RCC 7860 (cell line): ENCODE measurements around the gene CDSN.

Experiments used
- DNase-seq: peaks from one replicate; pipeline ENCODE4 v3.0.0-alpha.2; 2015; ENCODE audit warnings: low spot score
- FAIRE-seq: peaks from 2 replicates; lab custom pipeline; 2012; peaks lifted over from hg19 to GRCh38; lab: Jason Lieb, UNC

CDSN gene

DNA sequence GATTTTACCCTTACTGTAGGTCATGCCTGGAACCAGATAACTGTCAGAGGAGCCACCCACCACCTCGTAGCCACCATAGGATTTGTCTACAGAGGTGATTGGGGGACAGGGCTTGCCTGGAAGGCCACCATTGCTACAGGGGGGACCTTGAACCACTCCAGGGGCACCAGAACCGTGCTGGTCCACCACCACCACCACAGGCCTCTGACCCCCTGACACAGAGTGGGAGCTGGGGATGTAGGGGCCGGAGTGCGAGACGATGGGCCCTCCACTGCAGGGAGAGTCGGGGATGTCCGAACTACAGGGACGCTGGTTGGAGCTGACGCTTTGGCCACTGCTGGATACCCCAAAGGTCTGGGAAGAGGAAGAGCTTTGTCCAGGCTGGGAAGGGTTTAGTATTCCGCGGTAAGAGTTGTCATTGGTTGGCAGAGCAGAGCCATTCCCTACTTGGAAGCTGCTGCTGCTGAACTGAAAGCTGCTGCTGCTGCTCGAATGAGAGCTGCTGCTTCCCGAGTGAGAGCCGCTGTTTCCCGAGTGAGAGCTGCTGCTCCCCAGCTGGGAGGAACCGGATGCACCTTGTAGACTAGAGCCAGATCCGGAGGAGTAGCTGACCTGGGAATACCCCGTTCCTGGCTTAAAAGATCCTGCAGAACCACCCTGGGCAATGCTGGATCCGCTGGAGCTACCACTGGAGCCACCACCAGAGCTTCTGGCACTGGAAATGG lies 3.4 kb downstream of the CDSN start:
- no peak for FAIRE-seq
- no peak for DNase-seq

DNA sequence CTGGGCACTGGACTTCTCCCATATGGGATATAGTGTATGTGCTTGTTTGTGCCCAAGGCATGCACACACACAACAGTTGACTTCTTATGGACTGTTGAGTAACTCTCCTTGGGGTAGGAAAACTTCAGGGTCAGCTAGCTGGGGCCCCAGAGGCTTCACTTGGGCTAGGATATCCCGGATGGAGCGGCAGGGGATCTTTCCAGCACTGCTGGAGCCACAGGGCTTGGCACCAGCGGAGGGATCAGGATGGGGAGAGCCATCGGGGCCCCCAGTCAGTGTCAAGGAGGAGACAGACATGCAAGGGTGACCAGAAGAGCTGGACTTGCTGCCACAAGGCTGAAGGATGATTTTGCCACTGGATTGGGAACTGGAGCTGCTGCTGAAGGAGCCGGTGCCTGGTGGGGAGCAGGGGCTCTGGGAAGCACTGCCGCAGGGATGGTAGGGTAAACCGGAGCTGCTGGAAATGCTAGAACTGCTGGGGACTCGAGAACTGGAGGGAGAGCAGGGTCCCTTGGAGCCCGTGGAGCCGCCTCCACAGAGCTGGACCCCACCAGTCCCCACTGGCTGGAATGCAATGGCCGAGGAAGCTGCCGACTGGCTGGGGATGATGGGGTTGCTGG lies 4.2 kb downstream of the CDSN start:
- no peak for FAIRE-seq
- DNase-seq, result no peak

DNA sequence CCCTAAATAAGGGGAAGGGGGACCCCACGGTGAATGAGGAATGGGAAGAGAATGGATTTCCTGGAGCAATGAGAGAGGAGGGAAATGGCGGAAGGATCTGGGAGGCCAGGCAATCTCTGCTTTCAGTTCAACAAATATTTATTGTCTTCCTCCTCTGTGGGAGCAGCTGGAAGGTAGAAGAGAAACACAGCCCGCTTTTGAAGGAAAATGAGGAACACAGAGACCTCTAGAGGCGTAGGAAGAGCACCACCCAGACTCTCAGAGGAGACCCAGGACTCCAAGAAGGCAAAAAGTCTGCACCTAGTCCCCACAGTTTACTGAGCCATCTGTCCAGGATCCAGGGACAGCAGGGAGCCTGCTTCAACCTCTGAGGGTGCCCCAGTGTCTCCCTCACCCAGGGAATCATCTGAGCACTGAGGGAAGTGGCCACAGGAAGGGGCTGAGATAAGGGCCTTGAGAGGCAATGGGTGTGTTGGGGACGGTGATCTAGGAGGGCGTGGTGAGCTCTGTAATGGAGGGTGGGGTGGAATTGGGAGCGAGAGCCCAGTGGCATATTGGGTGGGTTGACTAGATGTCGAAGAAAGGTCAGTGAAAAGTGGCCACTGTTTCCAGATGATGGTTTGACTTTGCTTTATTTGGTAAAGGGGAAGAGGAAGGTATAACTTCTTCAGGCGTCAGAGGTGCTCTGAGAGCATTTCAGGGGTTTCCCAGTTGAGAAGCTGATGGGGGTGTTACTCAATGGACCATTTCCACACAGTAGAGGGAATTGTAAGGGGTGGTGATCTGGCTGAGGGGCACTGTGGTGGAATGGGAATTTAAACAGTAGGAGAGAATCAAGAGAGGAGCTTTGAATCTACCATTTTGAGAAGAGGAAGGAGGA lies 5.0 kb downstream of the CDSN start:
- FAIRE-seq (no peak), DNase-seq (no peak)

DNA sequence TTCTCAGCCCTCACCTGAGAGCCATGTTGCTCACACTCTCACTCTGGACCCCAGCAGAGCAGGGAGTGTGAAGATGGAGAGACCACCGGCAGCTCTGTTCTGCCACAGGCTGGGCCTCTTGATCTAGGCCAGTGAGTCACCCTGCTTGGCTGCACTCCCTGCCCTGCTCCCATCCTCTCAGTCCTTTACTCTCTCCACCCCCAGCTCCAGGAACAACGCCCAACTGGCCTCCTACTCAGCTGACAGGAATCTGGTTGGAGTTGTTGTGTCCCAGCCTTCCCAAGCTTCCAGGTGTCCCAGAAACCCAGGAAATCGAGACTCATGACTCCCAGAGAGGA lies 5.7 kb downstream of the CDSN start, which contains the start of gene PSORS1C1:
PSORS1C1 (plus strand) TSS at position 260 of the 338 bp plus-strand sequence. CDS start 14,833 bp downstream, outside the sequence.
- DNase-seq (peak; percentile 85), FAIRE-seq (peak; percentile 86)

DNA sequence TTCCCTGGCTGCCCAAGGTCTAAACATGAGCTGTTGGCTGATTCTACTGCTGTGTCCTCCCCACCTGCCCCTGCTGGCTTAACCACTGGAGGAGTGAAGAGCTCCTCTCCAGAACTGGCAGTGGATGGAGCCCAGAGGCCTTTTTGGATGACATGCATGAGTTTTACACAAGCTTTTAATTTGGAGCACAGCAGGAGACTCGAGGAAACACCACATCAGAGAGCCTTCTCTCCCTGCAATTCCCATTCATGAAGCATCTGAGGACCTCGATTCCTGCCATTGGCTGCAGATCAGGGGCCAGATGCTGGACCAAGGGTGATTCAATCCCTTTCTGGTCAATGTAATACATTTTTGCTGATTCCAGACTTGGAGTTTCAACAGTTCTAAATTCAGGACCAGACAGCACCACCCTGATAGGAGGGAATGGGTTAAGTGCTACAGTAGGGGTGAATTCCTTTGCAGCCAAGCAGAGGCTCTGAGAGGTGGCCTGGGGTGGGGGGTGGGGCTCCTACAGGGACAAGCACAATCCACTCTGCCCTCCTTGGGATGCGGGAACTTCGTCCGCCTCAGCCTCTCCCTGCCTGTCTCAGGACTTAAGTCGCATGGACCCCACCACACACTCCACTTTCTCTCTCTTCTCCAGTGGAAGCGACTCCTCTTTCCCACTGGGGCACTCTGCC lies 6.2 kb downstream of the CDSN start:
- DNase-seq, result peak; percentile 34
- no peak for FAIRE-seq

DNA sequence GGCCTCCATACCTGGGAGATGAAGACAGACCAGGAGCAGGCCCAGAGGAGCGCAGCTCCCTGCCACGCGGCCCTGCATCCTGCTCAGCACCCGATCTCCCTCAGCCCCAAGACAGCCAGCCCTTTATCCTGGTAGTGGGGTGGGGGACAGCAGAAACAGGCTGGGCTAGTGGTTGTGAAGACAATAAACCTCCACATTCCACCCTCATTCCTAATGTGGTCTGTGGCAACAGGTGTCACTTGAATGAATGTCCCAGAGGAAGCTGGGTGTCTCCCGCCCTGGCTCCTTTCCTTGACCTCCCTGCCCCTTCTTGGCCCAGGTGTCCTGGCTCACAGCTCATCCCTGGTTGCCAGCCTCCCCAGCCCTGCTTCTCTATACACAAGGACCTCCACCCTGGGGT lies 7.8 kb downstream of the CDSN start, which contains the start of gene C6orf15:
C6orf15 (minus strand) TSS at position 98 of the 400 bp plus-strand sequence; CDS start at position 78, 20 bp downstream.
- FAIRE-seq (no peak), DNase-seq (no peak)

DNA sequence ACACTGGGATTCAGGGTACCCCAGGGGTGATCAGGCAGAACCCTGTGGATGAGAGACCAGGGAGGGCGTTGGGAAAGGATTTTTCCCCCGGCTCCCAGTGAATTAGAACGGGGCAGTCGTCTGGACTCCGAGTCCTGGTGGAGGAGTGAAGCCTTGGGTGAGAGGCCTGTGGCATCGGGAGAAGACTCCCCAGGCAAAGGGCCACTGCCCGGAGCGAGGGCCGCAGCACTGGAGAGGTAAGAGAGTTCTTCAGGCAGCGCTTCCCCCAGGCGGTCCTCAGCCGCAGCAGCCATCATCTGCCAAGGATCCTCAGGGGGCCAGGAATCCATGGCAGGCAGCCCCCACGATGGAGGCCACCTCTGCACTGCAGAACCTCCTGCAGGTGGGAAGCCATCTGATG lies 8.5 kb downstream of the CDSN start:
- FAIRE-seq (no peak), DNase-seq (no peak)

DNA sequence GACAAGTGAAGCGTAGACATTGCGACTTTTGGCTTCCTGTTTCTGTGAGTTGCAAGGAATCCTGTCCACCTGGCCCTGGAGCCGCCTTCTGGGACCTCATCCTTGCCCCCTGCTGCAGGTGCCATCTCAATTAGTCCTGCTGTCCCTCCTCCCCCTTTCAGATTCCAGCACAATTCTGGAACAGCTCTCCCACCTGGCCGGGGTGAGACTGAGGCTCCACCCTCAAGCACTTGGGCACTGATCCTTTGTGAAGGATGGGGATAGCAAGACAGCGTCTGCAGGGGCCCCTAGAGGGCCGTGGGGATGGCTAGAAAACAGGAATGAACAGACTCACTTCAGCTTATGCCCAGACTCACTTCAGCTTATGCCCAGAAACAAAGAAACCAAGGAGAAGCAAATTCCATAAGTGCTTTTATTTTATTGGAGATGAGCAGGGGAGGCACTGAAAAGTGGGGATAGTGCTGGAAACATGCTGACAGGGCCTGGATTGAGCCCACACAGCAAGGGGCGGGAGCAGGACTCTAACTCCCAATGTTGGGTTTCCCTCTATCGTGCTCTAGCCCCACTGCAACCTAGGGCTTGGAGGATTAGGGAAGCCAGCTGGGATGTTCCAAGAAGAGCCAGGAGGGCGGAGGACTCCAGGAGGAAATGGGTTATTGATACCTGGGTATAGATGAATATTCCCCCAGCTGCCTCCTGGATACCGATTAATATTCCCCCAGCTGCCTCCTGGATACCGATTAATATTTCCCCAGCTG lies 9.2 kb downstream of the CDSN start:
- FAIRE-seq, result no peak
- DNase-seq, result no peak

DNA sequence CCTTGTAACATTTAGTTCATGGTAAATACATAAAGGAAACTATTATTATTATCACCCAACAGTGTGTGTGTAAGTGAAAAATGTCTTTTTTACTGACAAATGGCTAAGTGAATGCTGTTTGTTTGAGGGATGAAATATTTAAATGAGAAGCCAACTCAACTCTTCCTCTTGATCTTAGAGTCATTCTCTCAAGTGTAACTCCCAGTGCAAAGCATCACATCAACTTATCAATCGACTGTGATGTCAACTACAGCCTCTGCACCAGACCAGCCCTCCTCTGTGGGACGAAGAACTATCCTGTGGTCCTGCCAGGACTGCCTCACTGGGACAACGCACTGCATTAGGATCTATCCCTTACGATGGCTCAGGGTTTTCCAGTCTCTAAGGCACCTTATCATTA lies 13.2 kb downstream of the CDSN start:
- FAIRE-seq (no peak), DNase-seq (no peak)

DNA sequence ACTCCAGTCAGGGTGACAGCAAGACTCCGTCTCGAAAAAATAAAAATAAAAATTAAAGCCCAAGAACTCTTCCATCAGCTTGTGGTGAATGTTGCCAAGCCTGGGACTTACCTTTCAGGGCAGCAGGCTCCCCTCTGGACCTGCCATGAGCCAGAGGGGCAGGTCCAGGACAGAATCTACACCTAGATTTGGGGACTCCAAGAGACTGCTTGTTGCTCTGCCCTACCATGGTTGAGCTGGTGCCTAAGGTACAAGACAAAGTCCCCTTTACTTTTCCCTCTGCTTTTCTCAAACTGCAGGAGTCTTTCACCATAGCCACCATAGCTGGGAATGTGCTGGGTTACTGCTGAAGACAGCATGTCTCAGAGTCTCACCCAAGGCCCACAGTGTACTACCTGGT lies 17.1 kb downstream of the CDSN start:
- FAIRE-seq (no peak), DNase-seq (no peak)

DNA sequence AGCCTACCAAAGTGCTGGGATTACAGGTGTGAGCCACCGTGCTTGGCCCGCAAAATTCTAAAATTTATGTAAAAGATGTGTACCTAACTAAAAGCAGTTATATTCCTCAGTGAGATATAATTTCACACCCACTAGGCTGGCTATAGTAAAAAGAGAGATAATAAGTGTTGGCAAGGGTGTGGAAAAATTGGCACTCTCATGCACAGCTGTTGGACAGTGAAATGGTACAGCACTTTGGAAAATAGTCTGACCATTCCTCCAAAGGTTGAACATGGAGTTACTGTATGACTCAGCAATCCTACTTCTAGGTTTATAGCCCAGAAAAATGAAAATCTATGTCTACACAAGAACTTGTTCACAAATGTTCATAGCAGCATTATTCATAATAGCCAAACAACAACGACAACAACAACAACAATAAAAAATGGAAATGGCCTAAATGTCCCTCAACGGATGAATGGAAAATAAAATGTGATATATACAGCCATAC lies 21.8 kb downstream of the CDSN start:
- FAIRE-seq, result no peak
- DNase-seq, result no peak

DNA sequence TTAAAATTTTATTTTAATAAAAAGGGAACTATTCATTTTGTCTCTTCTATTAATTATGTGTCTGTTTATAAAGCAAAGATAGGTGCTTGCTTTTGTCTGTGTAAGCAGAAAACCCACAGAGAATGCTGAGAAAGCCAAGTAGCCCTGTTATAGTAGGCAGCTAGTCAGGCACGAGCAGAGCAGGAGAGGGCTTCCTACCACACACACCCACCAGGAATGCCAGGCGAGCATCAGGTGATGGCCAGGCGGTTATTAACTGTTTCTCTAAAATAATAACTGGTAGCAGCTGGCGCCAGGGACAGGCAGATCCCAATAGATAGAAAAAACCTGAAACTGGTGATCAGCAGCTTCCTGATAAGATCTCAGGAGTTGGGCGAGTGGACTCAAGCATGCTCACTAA lies 23.6 kb downstream of the CDSN start:
- FAIRE-seq (no peak), DNase-seq (no peak)

DNA sequence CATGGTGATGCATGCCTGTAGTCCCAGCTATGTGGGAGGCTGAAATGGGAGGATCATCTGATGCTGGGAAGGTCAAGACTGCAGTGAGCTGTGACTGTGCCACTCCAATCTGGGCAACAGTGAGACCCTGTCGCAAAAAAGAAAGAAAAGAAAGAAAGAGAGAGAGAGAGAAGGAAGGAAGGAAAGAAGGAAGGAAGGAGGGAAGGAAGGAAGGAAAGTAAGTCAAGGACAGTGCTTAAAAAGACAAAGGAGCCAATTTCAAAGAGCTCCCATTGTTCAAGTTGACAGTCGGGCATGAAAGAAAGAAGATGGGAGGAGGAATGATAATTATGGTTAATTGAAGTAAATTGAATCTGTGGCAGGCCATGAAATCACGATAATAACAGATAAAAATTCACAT lies 24.0 kb downstream of the CDSN start:
- DNase-seq, result no peak
- FAIRE-seq, result no peak

DNA sequence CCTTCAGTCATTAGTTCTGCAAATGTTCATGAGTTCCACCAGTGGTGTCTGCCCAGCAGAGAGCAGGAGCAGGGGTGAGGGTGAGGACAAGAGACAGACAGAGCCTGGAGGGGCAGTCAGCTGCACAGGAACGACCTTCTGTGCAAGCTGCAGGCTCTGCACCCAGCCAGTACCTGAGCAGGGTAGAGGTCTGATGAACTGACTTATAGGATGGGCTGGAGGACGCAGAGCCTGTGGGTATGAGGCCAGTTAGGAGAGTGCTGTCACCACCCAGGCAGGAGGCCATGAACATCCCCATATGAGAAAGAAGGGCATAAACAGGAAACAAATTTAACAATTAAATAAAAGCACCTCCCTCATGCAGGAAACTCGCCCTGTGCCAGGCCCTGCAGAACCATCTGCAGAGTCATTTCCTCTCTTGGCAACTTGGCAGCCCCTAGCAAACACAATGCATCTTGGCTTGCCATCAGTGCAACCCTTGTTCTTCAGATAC lies 25.8 kb downstream of the CDSN start:
- DNase-seq, result no peak

DNA sequence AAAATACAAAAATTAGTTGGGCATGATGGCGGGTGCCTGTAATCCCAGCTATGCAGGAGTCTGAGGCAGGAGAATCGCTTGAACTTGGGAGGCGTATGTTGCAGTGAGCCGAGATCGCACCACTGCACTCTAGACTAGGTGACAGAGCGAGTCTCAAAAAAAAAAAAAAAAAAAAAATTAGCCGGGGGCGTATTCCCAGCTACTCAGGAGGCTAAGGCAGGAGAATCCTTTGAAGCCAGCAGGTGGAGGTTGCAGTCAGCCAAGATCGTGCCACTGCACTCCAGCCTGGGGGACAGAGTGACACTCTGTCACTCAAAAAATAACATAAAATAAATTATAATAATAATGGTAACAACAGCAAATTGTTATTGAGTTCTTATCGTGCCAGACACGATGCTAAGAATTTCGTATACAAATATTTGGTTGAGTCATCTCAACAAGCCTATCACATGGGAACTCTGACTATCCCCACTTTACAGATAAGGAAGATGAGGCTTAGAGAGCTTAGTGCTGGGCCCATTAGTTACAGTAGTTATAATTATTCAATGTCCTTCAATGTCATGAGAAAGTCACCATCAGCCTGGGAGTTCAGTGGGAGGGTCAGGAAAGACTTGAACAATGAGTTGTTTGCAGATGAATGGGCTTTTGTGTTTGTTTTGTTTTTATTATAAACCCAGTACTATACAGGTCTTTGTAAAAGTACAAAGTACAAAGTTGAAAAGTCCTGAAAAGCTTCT lies 27.3 kb downstream of the CDSN start:
- DNase-seq (no peak), FAIRE-seq (no peak)

More for the DNA sequence above, 25.8 kb downstream of the CDSN start:
- FAIRE-seq, result no peak

DNA sequence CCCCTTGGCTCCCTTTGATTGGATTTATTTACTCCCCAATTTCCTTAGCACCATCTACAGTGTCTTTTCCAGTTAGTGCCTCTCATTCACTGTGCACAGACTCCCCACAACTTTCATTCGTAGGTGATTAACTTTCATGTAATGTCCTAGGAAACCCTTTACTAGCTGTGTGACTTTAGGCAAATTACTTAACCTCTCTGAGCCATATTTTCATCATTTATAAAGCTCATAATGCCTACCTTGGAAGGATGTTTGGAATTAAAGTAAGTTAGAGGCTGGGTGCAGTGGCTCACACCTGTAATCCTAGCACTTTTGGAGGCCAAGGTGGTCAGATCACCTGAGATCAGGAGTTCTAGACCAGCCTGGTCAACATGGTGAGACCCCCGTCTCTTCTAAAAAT lies 28.0 kb downstream of the CDSN start:
- no peak for FAIRE-seq

DNA sequence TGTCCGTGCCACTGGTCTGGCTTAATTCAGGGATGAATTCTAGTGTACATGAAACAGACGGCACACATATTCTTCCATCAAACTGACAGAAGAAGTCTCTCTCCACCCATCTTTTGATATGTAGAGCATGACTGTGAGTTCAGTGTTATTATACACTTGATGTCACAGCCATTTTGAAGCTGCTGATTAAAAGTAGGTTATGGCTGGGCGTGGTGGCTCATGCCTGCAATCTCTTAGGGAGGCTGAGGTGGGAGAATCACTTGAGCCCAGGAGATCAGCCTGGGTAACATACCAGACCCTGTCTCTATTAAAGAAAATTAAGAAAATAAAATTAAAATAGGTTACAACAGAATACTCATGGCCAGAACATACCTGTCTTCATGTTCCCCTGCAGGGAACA lies 28.6 kb downstream of the CDSN start:
- no peak for FAIRE-seq
- DNase-seq, result no peak

More for the DNA sequence above, 28.0 kb downstream of the CDSN start:
- no peak for DNase-seq

DNA sequence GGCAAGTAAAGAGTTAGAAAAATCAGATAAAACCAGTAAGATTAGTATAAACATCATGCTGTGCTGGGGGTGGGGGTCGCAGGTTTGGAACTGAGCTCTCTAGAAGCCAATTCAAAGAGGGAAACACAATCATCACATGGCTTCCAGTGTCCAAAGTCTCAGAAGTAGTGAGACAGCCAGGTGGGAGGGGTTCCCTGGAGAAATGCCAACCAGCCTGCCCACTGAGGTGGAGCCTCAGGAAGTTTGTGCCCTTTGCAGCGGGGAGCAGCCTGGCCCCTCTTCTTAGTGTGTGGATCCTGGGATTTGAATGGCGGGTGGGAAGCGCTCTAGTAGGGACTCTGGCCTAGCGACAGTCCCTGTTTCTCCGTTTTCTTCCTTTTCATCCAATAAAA lies 29.3 kb downstream of the CDSN start:
- DNase-seq, result no peak
- no peak for FAIRE-seq

DNA sequence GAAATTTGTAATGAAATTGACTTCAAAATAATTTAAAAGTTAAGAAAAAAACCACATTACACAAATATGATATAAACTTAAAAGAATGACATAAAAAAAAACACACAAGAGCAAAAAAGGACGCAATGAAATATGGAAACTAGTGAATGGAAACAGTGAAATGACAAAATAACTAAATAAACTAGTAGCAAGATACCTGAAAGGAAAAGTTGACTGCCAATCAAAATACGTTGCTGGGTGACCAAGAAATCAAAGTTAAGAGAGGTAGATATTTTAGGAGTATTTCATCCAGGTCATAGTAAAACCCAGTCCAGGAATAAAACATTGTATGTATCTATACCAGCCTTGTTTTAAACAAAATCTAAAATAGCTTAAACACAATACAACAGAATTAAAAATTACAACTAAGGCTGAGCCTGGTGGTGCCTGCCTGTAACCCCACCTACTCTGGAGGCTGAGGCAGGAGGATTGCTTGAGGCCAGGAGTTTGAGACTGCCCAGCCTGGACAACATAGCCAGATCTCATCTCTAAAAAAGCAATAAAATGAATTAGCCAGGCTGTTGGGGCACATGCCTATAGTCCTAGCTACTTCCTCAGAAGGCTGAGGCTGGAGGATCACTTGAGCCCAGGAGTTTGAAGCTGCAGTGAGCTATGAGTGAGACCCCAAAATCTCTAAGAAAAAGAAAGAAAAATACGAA lies 29.8 kb downstream of the CDSN start:
- FAIRE-seq, result no peak

More for the DNA sequence above, 29.8 kb downstream of the CDSN start:
- DNase-seq, result no peak
